Neuron (in vitro differentiated cells): ENCODE results near the gene ADD1.

Experiments
- H2AFZ ChIP-seq: one replicate; pipeline ENCODE4 v1.6.1; 2013; ENCODE audit warnings: low read depth, mild to moderate bottlenecking, inconsistent platforms, low read length, moderate library complexity
- H3K27me3 ChIP-seq: one replicate; pipeline ENCODE4 v1.6.1; 2013; ENCODE audit warnings: low read length; ENCODE audit not compliant: insufficient read depth
- H3K36me3 ChIP-seq: one replicate; pipeline ENCODE4 v1.6.1; 2013; ENCODE audit warnings: low read length; ENCODE audit not compliant: insufficient read depth
- H3K4me1 ChIP-seq: one replicate; pipeline ENCODE4 v1.6.1; 2013; ENCODE audit warnings: low read length; ENCODE audit not compliant: insufficient read depth
- H3K4me3 ChIP-seq: 2 replicates; pipeline ENCODE4 v1.5.1; 2013; ENCODE audit warnings: mild to moderate bottlenecking, low read length, moderate library complexity
- H3K9me3 ChIP-seq: one replicate; pipeline ENCODE4 v1.6.1; 2013; ENCODE audit warnings: low read length

Gene ADD1

DNA sequence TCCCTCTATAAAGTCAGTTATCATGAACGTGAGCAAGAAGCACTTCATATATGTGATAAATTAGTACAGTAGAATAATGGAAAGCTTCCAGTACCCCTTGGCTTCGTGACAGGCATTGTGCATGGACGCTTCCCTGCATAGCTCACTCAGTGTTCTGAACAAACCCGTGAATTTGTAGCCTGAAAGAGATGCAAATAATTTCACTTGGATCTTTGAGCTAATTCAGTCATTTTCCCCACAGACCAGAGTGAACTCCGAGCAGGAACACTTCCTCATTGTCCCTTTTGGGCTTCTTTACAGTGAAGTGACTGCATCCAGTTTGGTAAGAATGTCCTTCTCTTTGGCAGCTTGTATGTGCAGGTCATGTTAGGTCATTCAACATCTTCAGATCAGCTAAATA, 50.1 kb downstream of the ADD1 start:
- no peaks in the 10 kb centered on the region for H3K27me3 ChIP-seq
- H3K36me3 ChIP-seq = peaks cover 47% of the 10 kb centered on the region
- no peaks in the 10 kb centered on the region for H3K9me3 ChIP-seq
- no peaks in the 10 kb centered on the region for H3K4me1 ChIP-seq
- no peak overlapping the region for H2AFZ ChIP-seq
- no peak overlapping the region for H3K4me3 ChIP-seq

DNA sequence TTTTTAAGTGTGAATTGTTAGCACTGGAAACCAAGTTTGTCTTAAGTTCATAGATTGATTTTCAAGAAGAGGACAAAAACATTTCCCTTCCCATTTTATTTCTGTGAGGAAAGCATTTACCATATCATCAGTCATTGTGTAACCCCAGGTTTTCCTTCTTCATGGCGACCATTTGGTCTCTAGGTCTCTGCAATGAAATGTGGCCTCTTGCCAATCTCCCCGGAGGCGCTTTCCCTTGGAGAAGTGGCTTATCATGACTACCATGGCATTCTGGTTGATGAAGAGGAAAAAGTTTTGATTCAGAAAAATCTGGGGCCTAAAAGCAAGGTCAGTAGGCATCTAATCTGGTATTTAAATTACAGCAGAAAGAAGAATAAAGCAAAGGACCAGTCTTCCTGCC, 54.4 kb downstream of the ADD1 start:
- H3K36me3 ChIP-seq = peaks cover 72% of the 10 kb centered on the region
- no peaks in the 10 kb centered on the region for H3K9me3 ChIP-seq
- H2AFZ ChIP-seq = no peak overlapping the region
- H3K4me3 ChIP-seq = no peak overlapping the region
- no peaks in the 10 kb centered on the region for H3K4me1 ChIP-seq
- H3K27me3 ChIP-seq = no peaks in the 10 kb centered on the region

DNA sequence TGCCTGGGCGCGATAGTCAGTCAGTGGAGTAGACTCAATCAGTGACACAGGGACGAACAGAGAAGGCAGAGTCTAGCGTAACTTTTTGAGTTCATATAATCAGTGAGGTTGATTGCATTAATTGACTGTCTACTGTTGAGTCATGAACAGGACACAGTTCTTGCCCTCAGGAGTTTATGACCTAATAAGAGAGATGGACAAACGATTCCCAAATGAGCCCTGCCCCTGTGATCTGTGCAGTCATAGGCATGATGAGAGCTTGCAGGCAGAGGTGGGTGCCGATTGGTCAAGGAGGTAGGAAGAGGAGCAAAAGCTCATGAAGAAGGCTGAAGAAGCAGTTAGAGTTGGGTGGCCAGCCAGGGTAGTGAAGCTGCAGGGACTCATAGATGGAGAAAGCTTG, 57.1 kb downstream of the ADD1 start:
- Histone ChIP-seq H3K9me3 (no peaks in the 10 kb centered on the region), H3K4me1 (no peaks in the 10 kb centered on the region), H2AFZ (no peak overlapping the region), H3K4me3 (no peak overlapping the region), H3K27me3 (no peaks in the 10 kb centered on the region), H3K36me3 (peaks cover 80% of the 10 kb centered on the region)

DNA sequence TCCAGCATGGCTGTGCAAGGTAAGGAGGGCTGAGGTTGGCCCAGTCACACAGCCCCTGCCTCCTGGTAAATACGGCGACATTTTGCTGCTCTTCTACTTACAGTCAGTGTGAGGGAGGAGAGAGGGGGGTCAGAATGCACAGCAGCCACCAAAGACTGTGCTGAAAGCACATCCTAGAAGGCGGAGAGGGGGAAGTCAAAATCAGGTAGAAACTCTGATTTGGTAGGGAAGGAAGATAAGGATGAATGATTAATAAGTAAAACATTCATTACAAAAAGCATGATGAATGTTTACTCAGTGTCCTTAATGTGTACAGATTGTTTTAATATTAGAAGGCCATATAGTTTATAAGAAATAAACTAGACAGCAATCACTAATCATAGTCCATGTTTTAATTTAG, 57.5 kb downstream of the ADD1 start:
- no peaks in the 10 kb centered on the region for H3K4me1 ChIP-seq
- H3K4me3 ChIP-seq = no peak overlapping the region
- peaks cover 83% of the 10 kb centered on the region for H3K36me3 ChIP-seq
- H3K9me3 ChIP-seq = no peaks in the 10 kb centered on the region
- H2AFZ ChIP-seq = no peak overlapping the region
- no peaks in the 10 kb centered on the region for H3K27me3 ChIP-seq

DNA sequence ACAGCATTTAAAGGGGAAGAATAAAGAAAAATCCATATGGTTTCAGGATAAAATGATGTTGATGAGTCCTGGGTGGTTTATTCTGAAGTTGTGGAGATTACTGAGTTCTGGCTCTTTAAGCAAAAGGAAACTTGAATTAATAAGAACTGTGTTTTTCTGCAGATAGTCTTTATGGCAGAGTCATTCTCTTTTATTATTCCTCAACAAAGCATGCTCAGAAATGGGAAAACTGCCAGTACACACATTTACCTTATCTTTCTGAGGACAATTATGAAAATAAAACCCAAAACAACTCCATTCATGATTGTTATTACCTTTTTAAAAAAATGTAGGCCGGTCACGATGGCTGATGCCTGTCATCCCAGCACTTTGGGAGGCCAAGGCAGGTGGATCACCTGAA, 58.5 kb downstream of the ADD1 start:
- Histone ChIP-seq H3K36me3 (peaks cover 81% of the 10 kb centered on the region), H3K4me1 (no peaks in the 10 kb centered on the region), H3K9me3 (no peaks in the 10 kb centered on the region), H3K4me3 (no peak overlapping the region), H3K27me3 (no peaks in the 10 kb centered on the region), H2AFZ (no peak overlapping the region)

DNA sequence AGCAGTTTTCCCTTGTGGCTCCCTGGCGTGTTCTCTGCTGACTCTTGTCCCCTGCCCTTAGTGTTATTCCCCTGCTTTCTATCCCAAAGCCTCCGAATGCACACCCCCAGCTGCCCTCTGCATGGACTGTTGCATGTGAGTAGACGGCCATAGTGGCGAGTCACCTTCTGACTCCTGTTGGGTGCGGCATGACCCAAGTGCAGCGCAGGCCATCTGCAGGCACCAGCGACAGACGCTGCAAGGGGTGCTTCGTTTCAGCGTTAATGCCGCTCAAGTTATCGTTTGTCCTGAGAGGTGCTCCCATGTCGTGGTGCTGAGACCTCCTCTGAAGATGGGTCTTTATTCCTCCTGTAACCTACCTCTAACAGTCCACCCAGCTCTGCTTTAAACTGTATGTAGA, 61.9 kb downstream of the ADD1 start:
- no peaks in the 10 kb centered on the region for H3K27me3 ChIP-seq
- H3K9me3 ChIP-seq = no peaks in the 10 kb centered on the region
- H3K4me1 ChIP-seq = no peaks in the 10 kb centered on the region
- no peak overlapping the region for H3K4me3 ChIP-seq
- no peak overlapping the region for H2AFZ ChIP-seq
- peaks cover 82% of the 10 kb centered on the region for H3K36me3 ChIP-seq

DNA sequence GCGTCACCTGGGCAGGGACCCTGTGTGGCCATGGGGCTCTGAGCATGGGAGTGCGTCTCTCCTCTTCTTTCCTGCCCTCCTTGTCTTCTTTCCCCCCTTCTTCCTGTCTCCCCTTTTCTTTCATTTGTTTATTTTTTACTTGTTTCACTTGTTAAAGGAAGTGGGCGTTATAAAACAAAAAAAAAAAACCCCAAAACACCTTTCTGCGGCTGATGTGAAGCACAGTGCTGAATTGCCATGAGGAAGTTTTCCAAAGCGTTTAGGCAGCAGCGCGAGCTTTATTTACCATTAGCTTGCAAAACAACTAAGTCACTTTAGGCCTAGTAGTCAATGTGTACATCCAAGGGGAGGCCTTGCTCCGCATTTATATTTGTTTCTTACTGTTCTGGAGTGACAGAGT, 62.6 kb downstream of the ADD1 start:
- H3K36me3 ChIP-seq = peaks cover 82% of the 10 kb centered on the region
- no peak overlapping the region for H3K4me3 ChIP-seq
- no peaks in the 10 kb centered on the region for H3K4me1 ChIP-seq
- H2AFZ ChIP-seq = no peak overlapping the region
- no peaks in the 10 kb centered on the region for H3K9me3 ChIP-seq
- H3K27me3 ChIP-seq = no peaks in the 10 kb centered on the region

DNA sequence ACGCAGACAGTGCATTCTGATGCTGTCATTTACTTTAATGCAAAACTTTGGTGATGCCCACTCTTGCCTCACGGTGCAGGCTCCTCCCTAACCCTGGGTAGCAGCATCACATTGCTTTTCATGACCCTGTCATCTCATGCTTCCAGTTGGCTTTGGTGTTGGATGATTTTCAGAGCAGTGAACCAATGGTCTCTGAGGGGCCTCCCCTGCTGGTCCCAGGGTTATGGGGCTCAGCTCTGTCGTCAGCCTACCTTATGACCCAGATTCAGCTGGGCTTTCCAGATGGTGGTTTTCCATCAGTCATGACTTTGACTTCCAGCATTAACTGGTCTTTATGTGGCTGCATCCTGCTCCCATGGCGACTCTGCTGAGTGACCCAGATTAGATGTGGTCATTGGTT, 63.6 kb downstream of the ADD1 start:
- Histone ChIP-seq H3K4me3 (no peak overlapping the region), H3K36me3 (peaks cover 83% of the 10 kb centered on the region), H3K4me1 (no peaks in the 10 kb centered on the region), H2AFZ (no peak overlapping the region), H3K27me3 (no peaks in the 10 kb centered on the region), H3K9me3 (no peaks in the 10 kb centered on the region)

DNA sequence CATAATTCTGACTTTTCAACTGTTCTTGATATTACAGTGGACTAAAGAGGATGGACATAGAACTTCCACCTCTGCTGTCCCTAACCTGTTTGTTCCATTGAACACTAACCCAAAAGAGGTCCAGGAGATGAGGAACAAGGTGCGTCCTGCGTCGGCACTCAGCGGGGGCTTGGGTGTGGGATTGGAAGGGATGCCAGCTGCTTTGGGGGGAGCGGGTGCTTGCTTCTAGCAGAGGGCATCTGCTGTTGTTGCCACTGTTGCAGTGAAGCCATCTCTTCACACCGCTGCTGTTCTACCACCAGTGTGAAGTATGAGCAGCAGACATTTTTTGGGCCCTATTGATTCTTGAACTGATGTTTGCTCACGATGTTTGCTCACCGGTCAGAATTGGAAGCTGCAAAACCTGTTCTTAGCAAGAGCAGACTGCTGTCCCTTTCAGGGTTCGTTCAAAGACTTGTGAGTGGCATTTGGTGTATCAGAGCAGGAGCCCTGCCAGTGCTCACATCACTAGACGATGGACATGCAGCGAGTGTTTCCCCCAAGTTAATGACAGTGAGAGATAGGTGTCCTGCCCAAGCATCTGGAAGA, 64.2 kb downstream of the ADD1 start:
- Histone ChIP-seq H3K4me1 (no peaks in the 10 kb centered on the region), H3K36me3 (peaks cover 82% of the 10 kb centered on the region), H3K27me3 (no peaks in the 10 kb centered on the region), H2AFZ (no peak overlapping the region), H3K4me3 (no peak overlapping the region), H3K9me3 (no peaks in the 10 kb centered on the region)

DNA sequence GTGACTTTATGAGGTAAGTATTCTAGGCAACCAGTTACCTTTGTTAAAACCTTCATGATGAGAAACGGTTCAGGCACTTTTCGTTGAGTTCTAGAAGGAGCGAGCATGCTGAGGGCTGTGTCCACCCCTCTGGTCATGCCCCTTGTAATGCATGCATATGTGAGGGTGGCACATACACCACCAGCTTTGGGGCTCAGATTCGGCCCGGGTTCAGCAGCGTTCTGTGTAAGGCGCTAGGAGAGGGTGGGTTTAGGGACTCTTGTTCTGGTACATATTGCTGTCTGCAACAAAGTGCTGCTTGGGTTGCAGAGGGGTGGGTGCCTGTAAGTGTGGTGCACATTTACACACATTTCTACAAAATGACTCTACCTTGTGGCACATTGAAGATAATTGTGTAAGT, 65.0 kb downstream of the ADD1 start:
- H2AFZ ChIP-seq = no peak overlapping the region
- no peak overlapping the region for H3K4me3 ChIP-seq
- H3K9me3 ChIP-seq = no peaks in the 10 kb centered on the region
- peaks cover 79% of the 10 kb centered on the region for H3K36me3 ChIP-seq
- no peaks in the 10 kb centered on the region for H3K27me3 ChIP-seq
- no peaks in the 10 kb centered on the region for H3K4me1 ChIP-seq

DNA sequence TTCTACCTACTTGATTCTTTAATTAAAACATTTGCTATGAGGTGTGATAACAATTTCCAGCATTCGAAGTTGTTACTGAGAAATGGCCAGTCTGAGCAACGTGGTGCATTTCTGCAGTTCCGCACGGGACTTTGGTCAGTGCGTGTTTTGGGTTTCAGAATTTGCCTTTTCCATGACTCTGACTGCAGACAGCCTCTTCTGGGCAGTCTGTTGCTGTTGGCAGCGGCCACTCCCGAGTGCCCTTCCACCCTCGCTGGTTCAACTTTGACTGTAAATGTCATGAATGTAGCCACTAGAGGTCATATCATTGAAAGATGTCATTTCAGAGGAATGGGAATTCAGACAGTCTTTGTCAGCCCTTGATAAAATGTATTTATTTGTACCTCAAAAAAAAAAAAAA, 65.9 kb downstream of the ADD1 start:
- Histone ChIP-seq H3K9me3 (no peaks in the 10 kb centered on the region), H3K27me3 (no peaks in the 10 kb centered on the region), H2AFZ (no peak overlapping the region), H3K4me1 (no peaks in the 10 kb centered on the region), H3K4me3 (no peak overlapping the region), H3K36me3 (peaks cover 77% of the 10 kb centered on the region)

DNA sequence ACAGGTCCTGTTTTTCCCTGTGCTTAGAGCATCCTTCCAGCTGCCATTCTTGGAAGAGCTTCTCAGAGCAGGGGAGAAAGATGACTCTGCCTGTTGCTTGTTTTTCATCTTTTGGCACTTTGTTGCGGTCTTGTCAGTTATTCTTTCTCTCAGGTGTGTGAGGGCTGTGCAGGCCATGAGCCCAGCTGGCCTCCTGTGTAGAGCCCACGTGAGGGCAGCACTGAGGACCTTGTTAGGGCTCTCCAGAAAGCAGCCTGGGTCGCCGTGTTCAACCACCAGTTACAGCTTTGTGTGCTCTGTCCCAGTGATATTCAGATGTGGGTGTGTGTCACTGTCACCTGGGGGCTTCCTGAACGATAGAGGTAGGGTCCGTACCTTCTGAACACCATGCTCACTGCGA, 66.8 kb downstream of the ADD1 start:
- H3K4me3 ChIP-seq = no peak overlapping the region
- no peaks in the 10 kb centered on the region for H3K27me3 ChIP-seq
- H3K9me3 ChIP-seq = peaks cover 2% of the 10 kb centered on the region
- H3K4me1 ChIP-seq = no peaks in the 10 kb centered on the region
- H3K36me3 ChIP-seq = peaks cover 75% of the 10 kb centered on the region
- H2AFZ ChIP-seq = no peak overlapping the region

DNA sequence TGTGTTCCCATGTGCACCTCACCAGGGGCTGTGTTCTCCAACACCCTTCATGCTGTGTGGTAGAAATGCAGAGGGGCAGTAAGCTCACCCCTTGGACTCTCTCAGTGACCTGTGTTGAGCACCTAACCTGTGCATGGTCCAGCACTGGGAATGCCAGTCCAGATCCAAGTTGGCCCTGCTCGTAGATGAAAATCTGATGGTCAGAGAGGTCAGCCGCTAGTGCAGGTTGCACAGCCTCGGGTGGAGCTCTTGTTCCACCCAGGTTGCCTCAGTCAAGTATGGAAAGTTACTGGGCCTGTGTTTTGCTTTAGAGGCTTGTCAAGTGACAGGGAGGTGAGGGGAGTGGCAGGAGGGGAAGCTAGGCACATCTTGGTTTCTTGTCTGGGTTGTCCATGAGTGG, 68.2 kb downstream of the ADD1 start:
- no peak overlapping the region for H3K4me3 ChIP-seq
- no peaks in the 10 kb centered on the region for H3K4me1 ChIP-seq
- no peaks in the 10 kb centered on the region for H3K27me3 ChIP-seq
- peaks cover 74% of the 10 kb centered on the region for H3K36me3 ChIP-seq
- no peak overlapping the region for H2AFZ ChIP-seq
- H3K9me3 ChIP-seq = peaks cover 4% of the 10 kb centered on the region

DNA sequence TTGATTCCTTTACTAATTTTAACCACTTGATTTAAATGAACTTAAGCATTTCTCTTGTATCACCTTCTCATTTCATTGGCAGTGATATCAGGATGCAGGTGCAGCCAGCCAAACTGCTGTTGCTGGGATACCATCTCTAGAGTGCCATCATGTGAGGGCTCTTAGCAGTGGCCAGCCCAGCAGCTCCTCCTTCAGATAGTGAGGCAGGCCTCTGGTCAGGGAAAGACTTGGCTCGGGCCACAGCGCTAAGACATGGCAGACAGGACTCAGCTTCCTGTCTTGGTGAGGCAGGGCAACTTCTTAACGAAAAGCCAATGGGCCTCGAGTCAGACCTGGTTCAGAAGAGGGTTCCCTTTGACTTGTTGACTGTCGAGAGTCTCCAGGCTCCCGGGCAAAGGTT, 69.5 kb downstream of the ADD1 start:
- H3K27me3 ChIP-seq = no peaks in the 10 kb centered on the region
- H3K9me3 ChIP-seq = peaks cover 4% of the 10 kb centered on the region
- H3K4me1 ChIP-seq = no peaks in the 10 kb centered on the region
- peaks cover 65% of the 10 kb centered on the region for H3K36me3 ChIP-seq
- H3K4me3 ChIP-seq = no peak overlapping the region
- no peak overlapping the region for H2AFZ ChIP-seq
